Midbrain (tissue), 1 donor: Measurements from ENCODE around the gene NPAS3.

Source experiments
- DNase-seq: peaks from one replicate; lab custom pipeline; 2025; lab: John Stamatoyannopoulos, UW

NPAS3 gene

DNA sequence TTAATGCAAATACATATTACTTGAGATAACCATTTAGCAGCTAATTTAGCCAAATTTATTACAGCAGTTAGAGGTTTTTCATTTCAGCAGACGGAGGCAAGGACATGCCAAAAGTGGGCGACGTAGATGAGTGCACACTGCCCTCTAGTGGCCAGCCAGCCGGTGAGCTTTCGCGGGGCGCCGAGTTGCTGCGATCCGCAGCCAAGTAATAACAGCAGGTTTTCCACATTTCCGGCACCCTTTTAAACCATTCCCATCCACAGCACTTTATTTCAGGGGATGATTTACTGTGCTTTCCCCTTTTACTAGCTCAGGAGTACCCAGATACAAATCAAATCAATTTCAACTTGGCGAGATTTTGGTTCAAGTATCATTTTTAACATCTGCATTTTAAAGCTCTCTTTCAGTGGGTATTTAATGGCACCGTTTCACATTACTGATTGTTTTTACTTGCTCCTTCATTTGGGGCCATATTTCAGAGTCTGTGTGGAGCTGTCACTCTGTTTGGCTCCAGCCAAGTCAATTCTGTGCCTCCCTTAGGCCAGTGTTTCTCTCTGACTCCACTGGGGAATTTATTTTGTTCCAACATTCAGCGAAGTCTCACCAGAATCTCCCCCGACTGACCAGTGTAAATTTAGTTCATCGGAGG, 854.2 kb downstream of the NPAS3 start:
- DNase-seq, result peak; percentile 90

DNA sequence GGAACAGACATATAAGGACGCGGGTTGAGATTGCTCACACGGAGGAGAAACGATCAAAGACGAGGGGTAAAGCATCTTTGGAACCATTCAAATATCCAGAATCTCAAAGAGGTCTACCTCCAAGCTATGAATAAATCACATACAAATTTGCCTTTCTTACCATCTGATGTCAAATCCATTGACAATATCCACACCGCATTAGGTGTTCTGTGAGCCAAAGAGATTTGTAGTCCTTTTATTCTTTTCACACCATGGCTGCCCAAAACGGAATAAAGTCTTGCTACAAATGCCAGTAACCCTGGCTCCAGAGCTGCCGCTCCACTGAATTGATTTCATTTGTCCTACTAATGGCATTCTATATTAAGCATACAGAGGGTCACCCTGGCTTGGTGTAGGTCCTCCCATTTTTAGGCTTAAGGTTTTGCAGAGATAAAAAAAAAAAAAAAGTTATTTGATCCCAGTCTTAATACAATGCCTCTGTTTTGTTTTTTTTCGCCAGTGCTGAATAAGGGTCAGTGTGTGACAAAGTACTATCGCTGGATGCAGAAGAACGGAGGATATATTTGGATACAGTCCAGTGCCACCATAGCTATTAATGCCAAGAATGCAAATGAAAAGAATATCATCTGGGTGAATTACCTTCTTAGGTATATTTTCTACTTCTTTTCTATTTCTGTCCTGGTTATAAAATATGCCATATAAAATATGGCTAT, 854.9 kb downstream of the NPAS3 start:
- peak; percentile 42 for DNase-seq

DNA sequence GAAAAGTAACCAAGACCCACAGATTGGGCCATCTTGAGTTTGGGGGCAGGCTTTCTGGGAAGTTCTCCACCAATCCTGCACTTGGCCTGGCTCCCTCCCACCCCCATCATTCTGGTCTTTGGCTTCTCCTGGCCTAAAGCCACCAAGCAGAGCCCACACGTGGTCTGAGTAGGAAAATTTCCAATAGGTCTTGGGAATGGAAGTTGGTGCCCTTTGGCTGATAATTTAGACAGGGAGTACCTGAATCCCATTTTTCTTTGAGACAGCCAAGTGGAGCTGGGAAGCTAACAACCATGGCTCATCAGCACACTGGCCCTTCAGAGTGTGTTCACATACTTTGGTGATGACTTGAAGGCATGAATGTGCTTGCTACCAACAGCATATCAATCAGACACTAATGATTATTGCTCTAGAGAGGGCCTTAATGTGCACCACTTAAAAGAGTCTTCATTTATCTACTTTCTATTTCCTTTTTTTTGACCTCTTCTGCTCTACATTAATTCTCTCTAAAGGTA, 856.2 kb downstream of the NPAS3 start:
- peak; percentile 12 for DNase-seq

DNA sequence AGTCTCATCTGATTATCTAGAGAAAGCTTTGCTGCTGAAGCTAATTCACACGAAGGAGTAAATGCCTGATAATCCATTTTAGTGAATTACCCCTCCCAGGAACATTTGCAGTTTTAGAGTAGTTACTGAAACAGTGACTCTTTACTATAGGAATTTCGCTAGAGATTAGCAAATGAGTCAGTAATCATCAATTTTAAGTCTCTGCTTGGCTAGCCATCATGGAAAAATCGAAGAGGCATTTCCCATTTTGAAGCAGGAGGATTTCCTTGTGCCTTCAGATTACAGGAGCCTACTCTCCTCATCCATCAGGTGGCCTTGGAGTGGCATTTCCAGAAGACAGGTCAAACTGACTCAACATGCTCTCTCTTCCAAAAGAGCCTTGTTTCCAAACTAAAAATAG, 857.7 kb downstream of the NPAS3 start:
- DNase-seq, result no peak

DNA sequence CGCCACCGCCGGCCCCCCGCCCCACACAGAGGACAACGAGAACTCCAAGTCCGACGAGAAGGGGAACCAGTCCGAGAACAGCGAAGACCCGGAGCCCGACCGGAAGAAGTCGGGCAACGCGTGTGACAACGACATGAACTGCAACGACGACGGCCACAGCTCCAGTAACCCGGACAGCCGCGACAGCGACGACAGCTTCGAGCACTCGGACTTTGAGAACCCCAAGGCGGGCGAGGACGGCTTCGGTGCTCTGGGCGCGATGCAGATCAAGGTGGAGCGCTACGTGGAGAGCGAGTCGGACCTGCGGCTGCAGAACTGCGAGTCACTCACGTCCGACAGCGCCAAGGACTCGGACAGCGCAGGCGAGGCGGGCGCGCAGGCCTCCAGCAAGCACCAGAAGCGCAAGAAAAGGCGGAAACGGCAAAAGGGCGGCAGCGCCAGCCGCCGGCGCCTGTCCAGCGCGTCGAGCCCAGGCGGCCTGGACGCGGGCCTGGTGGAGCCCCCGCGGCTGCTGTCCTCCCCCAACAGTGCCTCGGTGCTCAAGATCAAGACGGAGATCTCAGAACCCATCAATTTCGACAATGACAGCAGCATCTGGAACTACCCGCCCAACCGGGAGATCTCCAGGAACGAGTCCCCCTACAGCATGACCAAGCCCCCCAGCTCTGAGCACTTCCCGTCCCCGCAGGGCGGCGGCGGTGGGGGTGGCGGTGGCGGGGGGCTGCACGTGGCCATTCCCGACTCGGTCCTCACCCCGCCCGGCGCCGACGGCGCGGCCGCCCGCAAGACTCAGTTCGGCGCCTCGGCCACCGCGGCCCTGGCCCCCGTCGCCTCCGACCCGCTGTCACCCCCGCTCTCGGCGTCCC, 861.3 kb downstream of the NPAS3 start:
- DNase-seq, result no peak

DNA sequence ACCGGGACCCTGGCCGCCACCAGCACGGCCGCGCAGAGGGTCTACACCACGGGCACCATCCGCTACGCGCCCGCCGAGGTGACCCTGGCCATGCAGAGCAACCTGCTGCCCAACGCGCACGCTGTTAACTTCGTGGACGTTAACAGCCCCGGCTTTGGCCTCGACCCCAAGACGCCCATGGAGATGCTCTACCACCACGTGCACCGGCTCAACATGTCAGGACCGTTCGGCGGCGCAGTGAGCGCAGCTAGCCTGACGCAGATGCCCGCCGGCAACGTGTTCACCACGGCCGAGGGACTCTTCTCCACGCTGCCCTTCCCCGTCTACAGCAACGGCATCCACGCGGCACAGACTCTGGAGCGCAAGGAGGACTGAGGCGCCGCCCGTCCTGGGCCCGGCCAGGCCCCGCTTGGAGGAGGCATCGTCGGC, 862.1 kb downstream of the NPAS3 start:
- DNase-seq, result no peak

DNA sequence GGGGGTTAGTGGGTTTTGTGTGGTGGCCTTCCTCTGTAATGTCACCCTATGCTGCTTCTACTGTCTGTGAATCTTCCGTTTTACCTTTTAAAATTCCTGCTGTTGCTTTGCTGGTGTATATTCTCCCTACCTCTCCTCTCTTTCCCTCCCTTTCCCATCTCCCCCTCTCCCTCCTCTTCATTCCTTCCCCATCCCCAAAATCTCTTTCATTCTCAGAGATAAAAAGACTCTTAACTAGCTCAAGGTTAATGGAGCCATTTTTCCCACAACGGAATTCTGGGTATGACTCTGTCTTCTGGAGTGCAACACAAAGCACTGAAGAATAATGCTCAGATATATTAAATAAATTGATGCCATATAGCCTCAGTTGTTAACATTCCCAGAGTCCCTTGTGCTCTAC, 864.1 kb downstream of the NPAS3 start:
- no peak for DNase-seq

DNA sequence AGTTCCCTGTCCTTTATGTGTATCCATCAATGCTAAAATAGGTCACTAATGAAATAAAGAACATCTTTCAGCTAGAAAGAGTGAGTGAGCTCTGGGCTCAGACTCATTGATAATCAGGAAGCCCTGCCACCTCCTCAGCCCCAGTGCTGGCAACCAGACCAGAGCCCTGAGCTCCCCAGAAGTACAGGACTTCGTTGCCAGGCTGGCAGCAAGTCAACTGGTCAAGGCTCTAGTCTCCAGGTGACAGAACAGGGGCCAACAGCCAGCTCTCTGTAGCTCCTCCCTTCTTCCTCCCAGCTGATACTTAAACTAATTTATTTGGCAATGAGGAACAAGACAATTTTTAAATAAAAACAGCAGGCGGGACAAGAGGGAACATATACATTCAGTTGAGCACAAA, 866.9 kb downstream of the NPAS3 start:
- peak; percentile 23 for DNase-seq

DNA sequence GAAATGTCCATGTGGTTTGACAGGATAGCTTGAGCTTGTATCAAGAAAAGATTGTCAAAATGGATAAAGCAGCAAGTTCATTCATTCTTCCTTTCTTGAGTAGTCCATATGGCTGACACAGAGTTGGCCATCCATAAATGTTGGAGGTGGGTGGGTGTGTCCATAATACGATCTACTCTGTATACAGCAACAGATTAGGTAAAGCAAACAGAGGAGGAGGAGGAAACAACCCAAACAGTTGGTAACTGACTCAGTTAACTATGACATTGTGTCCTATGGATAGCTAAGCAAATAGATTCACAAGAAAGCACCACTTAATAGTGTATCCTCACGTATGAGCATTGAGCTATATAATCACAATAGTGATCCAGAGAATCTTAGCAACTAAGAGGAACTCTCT, 868.2 kb downstream of the NPAS3 start:
- DNase-seq, result no peak

DNA sequence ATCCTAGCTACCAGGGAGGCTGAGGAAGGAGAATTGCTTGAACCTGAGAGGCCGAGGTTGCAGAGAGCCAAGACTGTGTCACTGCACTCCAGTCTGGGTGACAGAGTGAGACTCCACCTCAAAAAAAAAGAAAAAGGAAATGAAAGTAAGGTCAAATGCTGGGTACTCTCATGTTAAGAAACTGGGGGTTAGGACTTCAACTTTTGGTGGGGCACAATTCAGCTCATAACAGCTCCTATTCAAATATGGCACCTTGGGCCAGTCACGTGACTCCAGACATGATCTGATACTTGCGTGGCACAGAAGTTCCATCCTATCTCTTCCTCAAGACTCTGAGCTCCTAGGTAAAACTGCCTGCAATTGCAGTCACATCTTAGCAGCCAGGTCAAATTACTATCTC, 869.5 kb downstream of the NPAS3 start:
- no peak for DNase-seq

DNA sequence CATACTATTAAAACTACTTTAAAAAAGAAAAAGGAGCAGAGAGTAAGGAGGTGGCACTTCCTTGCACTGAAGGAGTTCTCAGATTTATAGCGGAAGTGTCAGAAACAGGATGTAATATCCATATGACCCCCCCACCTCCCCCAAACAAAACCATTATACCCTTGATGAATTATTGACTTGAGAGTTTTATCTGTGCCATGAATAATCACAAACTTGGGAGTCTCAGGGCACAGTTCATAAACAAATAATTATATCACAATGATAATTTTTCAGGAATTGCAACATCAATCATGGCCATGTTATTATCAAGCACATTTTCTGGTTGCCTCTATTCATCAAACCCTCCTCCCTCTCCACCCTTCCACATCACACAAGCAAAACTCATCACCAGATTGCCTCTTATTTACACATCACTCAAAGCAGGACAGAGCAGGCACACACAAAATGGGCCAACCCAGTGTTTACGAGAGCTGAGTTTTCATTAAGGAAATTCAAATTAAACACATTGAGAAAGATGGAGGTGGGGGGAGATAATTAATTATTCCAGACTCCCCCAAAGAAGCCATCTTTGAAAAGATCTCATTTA, 870.8 kb downstream of the NPAS3 start:
- DNase-seq, result no peak

DNA sequence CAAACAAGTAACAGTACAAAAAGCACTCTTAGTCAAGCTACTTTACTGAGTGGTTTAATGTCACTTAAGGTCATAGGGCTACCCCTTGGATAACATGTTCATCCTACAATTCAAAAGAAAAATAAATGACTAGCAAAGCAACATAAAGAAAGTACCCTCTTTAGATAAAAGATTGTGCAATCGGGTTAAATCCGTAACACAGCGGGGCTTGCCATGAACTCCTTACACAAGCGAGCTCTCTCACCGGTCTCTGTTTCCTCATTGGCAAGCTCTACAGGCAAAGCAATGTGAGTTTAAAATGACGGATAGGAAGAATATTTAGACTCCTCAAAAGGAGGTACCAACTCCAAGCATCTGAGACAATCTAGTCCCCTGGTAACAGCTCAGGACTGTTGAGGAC, 871.6 kb downstream of the NPAS3 start:
- no peak for DNase-seq

DNA sequence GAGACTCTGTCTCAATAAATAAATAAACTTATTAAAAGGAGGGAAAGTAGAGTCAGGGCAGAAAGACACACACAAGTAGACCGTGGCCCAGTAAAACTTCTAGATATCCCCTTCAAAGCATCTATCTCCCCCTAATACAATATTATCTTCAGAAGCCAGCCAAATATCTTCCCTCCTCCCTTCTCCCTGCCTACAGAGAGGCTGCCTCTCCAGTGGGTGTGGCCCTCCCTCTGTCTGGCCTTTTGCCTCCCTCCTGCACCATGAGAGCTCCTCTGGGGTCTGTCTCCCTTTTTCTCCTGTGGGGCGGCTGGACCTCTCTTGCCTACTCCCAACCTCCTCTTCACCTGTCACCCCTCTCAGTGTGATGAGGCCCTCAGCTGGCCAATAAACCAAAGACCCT, 873.0 kb downstream of the NPAS3 start:
- DNase-seq, result no peak

DNA sequence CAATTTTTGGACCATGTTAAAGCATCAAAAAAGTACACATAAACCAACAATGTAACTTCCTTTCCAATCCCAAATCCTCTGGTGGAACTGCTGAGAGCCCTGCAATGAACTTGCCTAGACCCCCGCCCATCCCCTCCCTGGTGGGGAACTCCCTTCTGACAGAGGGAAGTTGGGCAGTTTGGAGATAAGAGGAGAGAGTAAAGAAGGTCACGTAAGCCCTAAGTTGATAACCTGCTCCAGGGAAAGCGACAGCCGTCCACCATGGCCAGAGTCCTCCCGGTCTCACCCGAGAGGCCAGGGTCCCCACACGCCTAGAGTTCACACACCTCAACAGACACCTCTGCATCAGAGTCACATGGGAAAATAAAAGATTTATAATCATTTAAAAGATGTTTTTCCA, 873.5 kb downstream of the NPAS3 start:
- no peak for DNase-seq

DNA sequence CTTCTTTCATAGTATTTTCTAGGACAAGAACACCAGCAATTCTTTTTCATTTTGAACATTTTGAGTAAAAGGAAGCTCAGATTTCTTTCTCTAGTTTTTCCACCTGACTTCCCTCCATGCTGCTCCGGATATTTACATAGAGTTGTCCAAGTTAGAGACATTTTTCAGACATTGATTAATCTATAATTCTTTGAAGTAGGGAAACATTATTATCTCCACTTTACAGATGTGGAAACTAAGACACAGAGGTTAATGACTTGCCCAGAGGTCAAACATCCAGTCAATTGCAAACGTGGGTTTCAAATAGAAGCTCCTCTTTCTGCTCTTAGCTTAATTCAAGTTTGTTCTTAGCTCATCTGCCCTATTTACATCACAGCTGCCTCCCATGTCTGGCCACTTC, 873.9 kb downstream of the NPAS3 start:
- no peak for DNase-seq

DNA sequence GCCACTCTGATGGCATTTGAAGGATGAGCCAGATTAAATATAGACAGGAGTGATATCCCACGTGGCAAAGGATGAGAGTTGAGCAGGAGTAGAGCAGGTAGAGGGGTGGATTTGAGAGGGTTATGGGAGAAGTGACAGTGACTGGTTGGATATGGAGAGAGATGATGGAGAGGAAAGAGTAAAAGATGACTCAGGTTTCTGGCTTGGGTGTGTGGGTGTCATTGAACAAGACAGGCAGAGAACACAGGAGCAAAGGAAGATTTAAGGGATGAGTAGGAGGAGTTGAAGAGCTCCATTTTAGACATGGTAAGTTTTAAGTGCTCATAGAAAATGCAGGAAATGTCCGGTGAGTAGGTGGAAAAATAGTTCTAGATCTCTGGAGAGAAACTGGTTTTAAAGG, 875.3 kb downstream of the NPAS3 start:
- DNase-seq, result no peak

DNA sequence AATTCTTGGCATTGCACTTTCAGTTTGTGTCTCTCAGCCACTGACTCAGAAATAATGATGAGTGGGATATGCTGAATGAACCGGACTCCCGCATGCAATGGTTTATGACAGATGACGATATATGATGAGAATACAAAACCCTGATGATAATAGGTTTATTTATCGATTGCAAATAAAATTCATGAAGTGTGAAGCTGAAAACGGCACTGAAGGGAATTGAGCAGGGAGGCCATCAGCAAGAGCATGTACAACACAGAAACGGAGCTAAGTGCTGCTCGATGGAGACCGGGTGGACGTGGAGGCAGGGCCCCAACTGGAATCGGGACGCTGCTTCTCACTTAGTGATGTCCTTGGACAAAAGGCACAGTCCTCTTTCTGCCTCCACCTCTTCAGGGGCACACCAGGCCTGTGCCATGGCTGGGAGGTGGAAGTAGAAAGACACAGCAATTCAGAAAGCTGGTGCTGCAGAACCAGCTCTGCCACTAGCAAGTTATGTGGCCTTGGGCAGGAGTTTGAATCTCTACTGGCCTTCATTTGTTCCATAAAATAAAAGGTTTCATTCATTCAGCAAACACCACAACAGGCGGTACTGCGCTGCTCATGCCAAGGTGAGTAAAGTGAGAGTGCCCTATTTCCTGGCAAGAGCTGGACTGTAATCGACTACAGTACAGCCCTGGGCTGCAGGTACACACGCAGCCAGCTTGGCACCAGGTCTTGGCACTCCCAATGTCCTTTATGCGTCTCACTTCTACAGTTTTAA, 895.2 kb downstream of the NPAS3 start:
- DNase-seq, result no peak

DNA sequence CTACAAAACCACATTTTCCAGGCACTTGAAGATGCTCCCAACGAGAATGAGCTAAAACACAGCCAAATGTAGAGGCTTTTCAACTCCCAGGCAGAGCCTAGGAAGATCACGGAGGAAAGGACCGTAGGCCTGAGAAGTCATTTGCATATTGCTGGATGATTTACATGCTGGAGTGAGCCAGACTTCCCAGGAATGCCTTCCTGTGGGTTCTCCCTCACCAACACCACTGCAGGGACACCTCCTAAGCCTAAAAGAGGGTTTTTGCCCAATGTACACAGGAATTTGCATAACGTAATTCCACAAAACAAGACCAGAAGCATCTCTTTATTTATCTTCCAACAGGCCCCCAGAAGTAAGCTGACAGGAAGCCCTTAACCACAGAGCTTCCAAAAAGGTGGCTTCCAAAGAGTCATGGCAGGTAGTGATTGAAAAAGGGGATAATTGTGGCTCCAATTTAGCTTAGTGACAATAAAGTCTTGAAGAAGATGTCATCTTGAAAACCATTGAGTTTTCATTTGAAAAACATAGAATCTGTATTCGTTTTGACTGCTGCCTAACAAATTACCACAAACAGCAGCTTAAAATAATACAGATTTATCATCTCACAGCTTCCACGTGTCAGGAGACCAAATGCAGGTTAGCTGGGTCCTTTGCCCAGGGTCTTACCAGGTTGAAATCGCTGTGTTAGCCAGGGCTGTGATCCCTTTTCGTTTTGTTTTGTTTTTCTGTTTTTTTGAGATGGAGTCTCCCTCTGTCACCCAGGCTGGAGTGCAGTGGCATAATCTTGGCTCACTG, 896.0 kb downstream of the NPAS3 start:
- no peak for DNase-seq

DNA sequence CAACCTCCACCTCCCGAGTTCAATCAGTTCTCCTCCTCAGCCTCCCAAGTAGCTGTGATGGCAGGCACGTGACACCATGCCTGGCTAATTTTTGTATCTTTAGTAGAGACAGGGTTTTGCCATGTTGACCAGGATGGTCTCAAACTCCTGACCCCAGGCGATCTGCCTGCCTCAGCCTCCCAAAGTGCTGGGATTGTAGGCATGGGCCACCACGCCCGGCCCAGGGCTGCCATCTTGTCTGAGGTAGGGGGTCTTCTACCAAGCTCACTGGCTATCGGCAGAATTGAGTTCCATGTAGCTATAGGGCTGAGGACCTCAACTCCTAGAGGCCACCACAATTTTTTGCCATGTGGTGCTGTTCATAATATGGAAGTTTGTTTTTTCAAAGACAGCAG, 896.6 kb downstream of the NPAS3 start:
- DNase-seq, result no peak

DNA sequence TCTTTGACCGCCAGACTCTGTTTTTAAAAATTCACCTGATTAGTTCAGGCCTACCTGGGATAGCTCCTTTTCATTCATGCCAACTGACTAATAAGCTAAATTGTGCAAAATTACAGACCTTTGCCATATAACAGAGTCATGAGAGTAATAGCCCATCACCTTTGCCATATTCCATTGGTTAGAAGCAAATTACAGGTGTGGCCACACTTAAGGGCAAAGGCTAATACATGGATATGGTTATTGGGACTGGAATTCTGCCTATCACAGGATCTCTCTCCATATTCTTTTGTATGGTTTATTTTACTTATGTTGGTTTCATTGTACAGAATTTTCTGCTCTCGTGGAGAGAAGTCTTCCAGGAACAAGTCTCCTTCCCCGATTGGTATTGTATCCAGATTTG, 897.0 kb downstream of the NPAS3 start:
- no peak for DNase-seq
